Inferior parietal cortex (tissue), 1 donor: ENCODE measurements around the gene COL9A3.

ENCODE experiments used
- DNase-seq: peaks from one replicate; pipeline ENCODE4 v3.0.0-alpha.2; 2016; ENCODE audit errors: extremely low spot score

Gene COL9A3

GRCh38 chr20:62823688-62824475 lies 7.0 kb downstream of the COL9A3 start:
- DNase-seq: no peak

- DNase-seq: no peak
Observed at GRCh38 chr20:62824476-62825332, 7.9 kb downstream of the COL9A3 start.

GRCh38 chr20:62825333-62825985 lies 8.6 kb downstream of the COL9A3 start:
- DNase-seq: no peak

- no peak for DNase-seq
Observed at GRCh38 chr20:62825986-62826645, 9.3 kb downstream of the COL9A3 start.

- DNase-seq: no peak
Observed at GRCh38 chr20:62826646-62827310, 9.9 kb downstream of the COL9A3 start.

GRCh38 chr20:62827311-62828038 lies 10.6 kb downstream of the COL9A3 start:
- no peak for DNase-seq

- DNase-seq: no peak
Observed at GRCh38 chr20:62828051-62828450, 11.2 kb downstream of the COL9A3 start.

GRCh38 chr20:62828511-62829230 lies 11.8 kb downstream of the COL9A3 start:
- no peak for DNase-seq

GRCh38 chr20:62829231-62830230 lies 12.7 kb downstream of the COL9A3 start:
- no peak for DNase-seq

- no peak for DNase-seq
Observed at GRCh38 chr20:62830251-62830650, 13.4 kb downstream of the COL9A3 start.

- no peak for DNase-seq
Observed at GRCh38 chr20:62830821-62831220, 14.0 kb downstream of the COL9A3 start.

- DNase-seq: no peak
Observed at GRCh38 chr20:62831361-62831788, 14.5 kb downstream of the COL9A3 start.

GRCh38 chr20:62831854-62832211 lies 15.0 kb downstream of the COL9A3 start:
- DNase-seq: no peak

GRCh38 chr20:62832212-62832922 lies 15.5 kb downstream of the COL9A3 start:
- no peak for DNase-seq

GRCh38 chr20:62832951-62833391 lies 16.1 kb downstream of the COL9A3 start:
- no peak for DNase-seq

- no peak for DNase-seq
Observed at GRCh38 chr20:62834967-62835730, 18.3 kb downstream of the COL9A3 start.
